NCI-H2081 treated with DMSO at 0.1 percent for 48 hours (cell line): Measurements from ENCODE around the gene SPATA25.

ENCODE experiments used
- DNase-seq: peaks from one replicate; lab custom pipeline; 2025; lab: John Stamatoyannopoulos, UW

The SPATA25 gene

GRCh38 chr20:45863543-45864470 is 23.6 kb downstream of the SPATA25 start:
- DNase-seq: no peak

GRCh38 chr20:45861221-45862075 is 26.0 kb downstream of the SPATA25 start:
- DNase-seq: no peak

GRCh38 chr20:45860560-45861220 is 26.7 kb downstream of the SPATA25 start:
- DNase-seq: no peak

GRCh38 chr20:45859916-45860315 is 27.5 kb downstream of the SPATA25 start:
- no peak for DNase-seq

- DNase-seq: no peak
Observed at GRCh38 chr20:45857882-45858216, 29.6 kb downstream of the SPATA25 start.

GRCh38 chr20:45857114-45857881 is 30.1 kb downstream of the SPATA25 start, which contains the start of the genes ACOT8 and ZSWIM3:
TSS of gene ACOT8 (minus strand) at chr20:45857392. CDS start at chr20:45857315, 77 bp downstream.
TSS of gene ZSWIM3 (plus strand) at chr20:45857614. CDS start at chr20:45857826, 212 bp downstream.
- DNase-seq: peak; percentile 99

- DNase-seq: no peak
Observed at GRCh38 chr20:45853484-45853883, 33.9 kb downstream of the SPATA25 start.

- no peak for DNase-seq
Observed at GRCh38 chr20:45852326-45852725, 35.1 kb downstream of the SPATA25 start.

GRCh38 chr20:45851501-45851900 is 35.9 kb downstream of the SPATA25 start:
- no peak for DNase-seq

GRCh38 chr20:45850926-45851325 is 36.5 kb downstream of the SPATA25 start:
- DNase-seq: no peak

- DNase-seq: no peak
Observed at GRCh38 chr20:45850238-45850637, 37.2 kb downstream of the SPATA25 start.

- DNase-seq: no peak
Observed at GRCh38 chr20:45848969-45849582, 38.3 kb downstream of the SPATA25 start.

GRCh38 chr20:45848421-45848820 is 39.0 kb downstream of the SPATA25 start:
- DNase-seq: no peak

GRCh38 chr20:45845452-45845851 is 42.0 kb downstream of the SPATA25 start:
- no peak for DNase-seq

- no peak for DNase-seq
Observed at GRCh38 chr20:45843506-45843905, 43.9 kb downstream of the SPATA25 start.

GRCh38 chr20:45842169-45842812 is 45.1 kb downstream of the SPATA25 start:
- DNase-seq: no peak

GRCh38 chr20:45841407-45842129 is 45.9 kb downstream of the SPATA25 start:
- DNase-seq: no peak

- DNase-seq: no peak
Observed at GRCh38 chr20:45840700-45841198, 46.7 kb downstream of the SPATA25 start.

GRCh38 chr20:45836841-45837240 is 50.6 kb downstream of the SPATA25 start:
- DNase-seq: no peak
